Skeletal muscle tissue (tissue), 4 donors: ENCODE measurements around the gene SLX9. TPM values are rescaled to one million over a fixed set of nuclear protein-coding genes. Genes with fewer than 3 reads are reported as not detected.

Experiments
- H3K27ac ChIP-seq: one replicate; pipeline ENCODE4 v1.7.0; 2013; ENCODE audit warnings: mild to moderate bottlenecking, low read depth, low read length, inconsistent platforms
- H3K27me3 ChIP-seq, 3 donors: one replicate each; pipeline ENCODE4 v1.7.0; 2013; ENCODE audit warnings: low read length in 3 of 3; ENCODE audit not compliant: control insufficient read depth in 3 of 3, insufficient read depth in 3 of 3
- H3K36me3 ChIP-seq, 3 donors: one replicate each; pipeline ENCODE4 v1.7.0; 2013; ENCODE audit warnings: low read length in 3 of 3; ENCODE audit not compliant: control insufficient read depth in 3 of 3, insufficient read depth in 3 of 3
- H3K4me1 ChIP-seq, 3 donors: one replicate each; pipeline ENCODE4 v1.7.0; 2013; ENCODE audit warnings: low read length in 3 of 3, mild to moderate bottlenecking in 3 of 3; ENCODE audit not compliant: control insufficient read depth in 3 of 3, insufficient read depth in 3 of 3
- H3K4me3 ChIP-seq, 3 donors: one replicate each; pipeline ENCODE4 v1.7.0; 2013; ENCODE audit warnings: low read length in 3 of 3
- H3K9ac ChIP-seq, 3 donors: one replicate each; pipeline ENCODE4 v1.7.0; 2013; ENCODE audit warnings: low read length in 3 of 3, mild to moderate bottlenecking in 3 of 3, moderate library complexity in 2 of 3, low read depth in 1 of 3
- H3K9me3 ChIP-seq, 3 donors: one replicate each; pipeline ENCODE4 v1.7.0; 2013; ENCODE audit warnings: low read length in 3 of 3; ENCODE audit not compliant: control insufficient read depth in 3 of 3
- total RNA-seq: library from RNA; depleted of rRNA; stranded (reverse); fragments of >200 nt; gene quantifications from one replicate; pipeline ENCODE4 v1.2.3, GENCODE V29; 2014
- donor health status: Osteomylitis.

The SLX9 gene
- total RNA-seq, 1 donor from 2014 or later, result 10.4 TPM

DNA sequence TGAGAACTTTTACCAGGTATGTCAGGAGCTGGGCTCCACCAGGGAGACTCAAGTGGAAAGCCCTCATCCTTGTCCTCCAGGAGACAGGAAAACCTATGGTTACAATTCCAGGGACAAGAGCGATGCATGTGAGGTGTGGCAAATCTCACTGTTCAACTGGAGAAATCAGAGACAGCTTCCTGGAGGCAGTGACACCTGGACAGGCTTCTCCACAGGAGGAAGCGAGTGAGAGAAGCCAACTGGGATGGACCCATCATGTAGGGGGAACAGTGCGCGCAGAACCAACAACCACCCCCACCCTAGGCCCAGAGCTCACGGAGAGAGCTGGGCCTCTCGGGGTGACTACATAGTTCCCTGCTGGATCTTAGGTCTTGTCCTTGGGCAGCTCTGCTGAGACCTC, 5.6 kb upstream of the SLX9 start:
- Histone ChIP-seq H3K27me3 (peaks cover 28 to 47% (median 46%) of the 10 kb centered on the region in 3 donors), H3K9ac (no peak overlapping the region), H3K9me3 (peaks cover 0 to 2% (median 0%) of the 10 kb centered on the region in 3 donors), H3K4me3 (no peak overlapping the region), H3K36me3 (peaks cover 0 to 2% (median 0%) of the 10 kb centered on the region in 3 donors), H3K4me1 (peaks cover 15 to 30% (median 16%) of the 10 kb centered on the region in 3 donors), H3K27ac (no peak overlapping the region)

GRCh38 chr21:44934797-44935532, 4.9 kb upstream of the SLX9 start:
- Histone ChIP-seq H3K9ac (no peak overlapping the region), H3K27ac (no peak overlapping the region), H3K36me3 (peaks cover 0 to 2% (median 0%) of the 10 kb centered on the region in 3 donors), H3K27me3 (peaks cover 22 to 43% (median 41%) of the 10 kb centered on the region in 3 donors), H3K9me3 (no peaks in the 10 kb centered on the region), H3K4me1 (peaks cover 16 to 34% (median 17%) of the 10 kb centered on the region in 3 donors), H3K4me3 (no peak overlapping the region)

- Histone ChIP-seq H3K27me3 (peaks cover 19 to 43% (median 36%) of the 10 kb centered on the region in 3 donors), H3K9me3 (no peaks in the 10 kb centered on the region), H3K27ac (no peak overlapping the region), H3K9ac (no peak overlapping the region), H3K4me3 (no peak overlapping the region), H3K4me1 (peaks cover 19 to 39% (median 19%) of the 10 kb centered on the region in 3 donors), H3K36me3 (peaks cover 0 to 2% (median 0%) of the 10 kb centered on the region in 3 donors)
Measured at GRCh38 chr21:44935533-44935927, 4.3 kb upstream of the SLX9 start.

DNA sequence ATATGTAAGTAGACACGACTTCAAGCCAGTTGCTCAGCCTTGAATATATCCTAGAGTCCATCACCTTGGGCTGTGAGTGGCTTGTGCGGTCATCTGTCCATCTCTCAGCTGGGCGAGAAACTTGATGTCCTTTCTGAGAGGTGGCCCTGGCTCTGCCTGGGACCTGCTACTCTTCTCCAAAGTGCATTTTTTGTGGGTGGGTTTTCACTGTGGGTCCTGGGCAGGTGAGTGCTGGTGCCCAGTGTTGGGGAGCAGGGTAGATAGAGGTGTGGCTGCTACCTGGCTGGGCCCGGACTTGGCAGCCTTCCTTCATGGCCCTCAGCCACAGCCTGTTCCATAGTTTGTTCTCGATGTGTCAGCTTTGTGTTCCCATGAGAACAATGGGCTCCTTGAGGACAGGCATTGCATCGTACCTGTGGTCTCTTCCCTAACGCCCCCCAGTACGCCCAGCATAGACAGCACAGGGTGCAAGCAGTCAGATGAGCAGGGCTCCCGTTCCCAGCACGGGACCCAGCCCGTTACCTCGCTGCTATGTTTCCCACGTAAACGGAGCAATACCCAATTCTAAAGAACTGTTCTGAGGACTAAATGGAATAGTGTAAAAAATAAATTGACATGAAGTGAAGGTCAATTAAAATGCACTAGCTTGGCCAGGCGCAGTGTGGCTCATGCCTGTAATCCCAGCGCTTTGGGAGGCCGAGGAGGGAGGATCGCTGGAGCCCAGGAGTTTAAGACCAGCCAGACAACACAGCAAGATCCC, 877 bp upstream of the SLX9 start:
- Histone ChIP-seq H3K9ac (peak overlapping the region; percentile 70 to 89 (median 89)), H3K36me3 (peaks cover 5 to 10% (median 7%) of the 10 kb centered on the region in 3 donors), H3K27me3 (peaks cover 2 to 16% (median 4%) of the 10 kb centered on the region in 3 donors), H3K27ac (peak overlapping the region; percentile 25), H3K9me3 (no peaks in the 10 kb centered on the region), H3K4me1 (peaks cover 28 to 37% (median 29%) of the 10 kb centered on the region in 3 donors), H3K4me3 (peak overlapping the region; percentile 79 to 90 (median 81))

- peak overlapping the region; percentile 81 to 93 (median 90) for H3K4me3 ChIP-seq
- no peak overlapping the region for H3K27ac ChIP-seq
- peak overlapping the region; percentile 83 to 89 (median 86) for H3K9ac ChIP-seq
- peaks cover 28 to 36% (median 29%) of the 10 kb centered on the region in 3 donors for H3K4me1 ChIP-seq
- H3K27me3 ChIP-seq, result peaks cover 0 to 4% (median 0%) of the 10 kb centered on the region in 3 donors
- H3K36me3 ChIP-seq, result peaks cover 17 to 21% (median 17%) of the 10 kb centered on the region in 3 donors
- no peaks in the 10 kb centered on the region for H3K9me3 ChIP-seq
Measured at GRCh38 chr21:44940116-44940631, 345 bp downstream of the SLX9 start.

DNA sequence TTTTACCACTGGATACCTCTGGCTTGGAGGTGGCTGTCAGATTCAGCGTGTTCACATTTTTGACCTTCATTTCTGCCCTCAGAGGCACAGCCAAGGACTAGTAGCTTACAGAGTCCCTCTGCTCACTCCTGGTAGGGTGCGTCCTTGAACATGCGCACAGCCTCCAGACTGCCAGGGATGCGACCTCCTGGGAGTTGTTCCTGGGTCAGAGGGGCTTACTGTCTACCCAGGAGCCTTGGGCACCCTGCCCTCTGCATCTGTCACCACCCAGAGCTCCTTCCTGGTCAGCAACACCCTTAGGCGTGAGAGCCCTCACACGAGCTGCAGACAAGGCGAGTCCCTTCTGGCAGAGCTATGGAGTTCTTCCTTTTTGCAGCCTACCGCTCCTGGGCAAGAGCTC, 1.7 kb downstream of the SLX9 start:
- H3K9ac ChIP-seq, result peak overlapping the region in 1 of 3 donors; percentile 50
- no peaks in the 10 kb centered on the region for H3K27me3 ChIP-seq
- H3K36me3 ChIP-seq, result peaks cover 19 to 25% (median 20%) of the 10 kb centered on the region in 3 donors
- peaks cover 30 to 40% (median 32%) of the 10 kb centered on the region in 3 donors for H3K4me1 ChIP-seq
- H3K4me3 ChIP-seq, result no peak overlapping the region
- H3K27ac ChIP-seq, result no peak overlapping the region
- no peaks in the 10 kb centered on the region for H3K9me3 ChIP-seq

- peaks cover 19 to 25% (median 20%) of the 10 kb centered on the region in 3 donors for H3K36me3 ChIP-seq
- no peak overlapping the region for H3K27ac ChIP-seq
- no peak overlapping the region for H3K4me3 ChIP-seq
- peak overlapping the region in 1 of 3 donors; percentile 16 for H3K9ac ChIP-seq
- H3K4me1 ChIP-seq, result peaks cover 40 to 50% (median 42%) of the 10 kb centered on the region in 3 donors
- H3K9me3 ChIP-seq, result no peaks in the 10 kb centered on the region
- H3K27me3 ChIP-seq, result no peaks in the 10 kb centered on the region
Measured at GRCh38 chr21:44942566-44942965, 2.7 kb downstream of the SLX9 start.

- peaks cover 19 to 25% (median 20%) of the 10 kb centered on the region in 3 donors for H3K36me3 ChIP-seq
- H3K27me3 ChIP-seq, result no peaks in the 10 kb centered on the region
- H3K4me1 ChIP-seq, result peaks cover 43 to 56% (median 47%) of the 10 kb centered on the region in 3 donors
Measured at GRCh38 chr21:44943005-44943685, 3.3 kb downstream of the SLX9 start.

GRCh38 chr21:44943686-44944550, 4.1 kb downstream of the SLX9 start:
- H3K27ac ChIP-seq, result no peak overlapping the region
- H3K4me3 ChIP-seq, result no peak overlapping the region
- no peaks in the 10 kb centered on the region for H3K27me3 ChIP-seq
- H3K9ac ChIP-seq, result no peak overlapping the region
- H3K9me3 ChIP-seq, result no peaks in the 10 kb centered on the region
- H3K4me1 ChIP-seq, result peaks cover 40 to 61% (median 50%) of the 10 kb centered on the region in 3 donors
- peaks cover 19 to 25% (median 20%) of the 10 kb centered on the region in 3 donors for H3K36me3 ChIP-seq

More at GRCh38 chr21:44943005-44943685, 3.3 kb downstream of the SLX9 start:
- peak overlapping the region in 1 of 3 donors; percentile 16 for H3K9ac ChIP-seq
- H3K9me3 ChIP-seq, result no peaks in the 10 kb centered on the region
- H3K27ac ChIP-seq, result no peak overlapping the region
- no peak overlapping the region for H3K4me3 ChIP-seq
